Endodermal cell (in vitro differentiated cells): ENCODE measurements around the gene SYT1. TPM values are rescaled to one million over a fixed set of nuclear protein-coding genes. Genes with fewer than 3 reads are reported as not detected.

ENCODE experiments used
- DNase-seq: peaks from one replicate; pipeline ENCODE4 v3.0.0-alpha.2; 2017
- H3K27ac ChIP-seq: 2 replicates; pipeline ENCODE4 v1.5.1; 2013; ENCODE audit warnings: mild to moderate bottlenecking, low read depth, low read length, moderate library complexity
- H3K27me3 ChIP-seq: 2 replicates; pipeline ENCODE4 v1.6.1; 2013; ENCODE audit warnings: mild to moderate bottlenecking, low read length, moderate library complexity; ENCODE audit not compliant: insufficient read depth, control insufficient read depth, poor library complexity, severe bottlenecking
- H3K36me3 ChIP-seq: 2 replicates; pipeline ENCODE4 v1.7.0; 2013; ENCODE audit warnings: mild to moderate bottlenecking, low read length, moderate library complexity; ENCODE audit not compliant: control insufficient read depth, insufficient read depth
- H3K4me1 ChIP-seq: one replicate; pipeline ENCODE4 v1.7.0; 2013; ENCODE audit warnings: low read length; ENCODE audit not compliant: control insufficient read depth, insufficient read depth
- H3K4me3 ChIP-seq: 2 replicates; pipeline ENCODE4 v1.5.1; 2013; ENCODE audit warnings: mild to moderate bottlenecking, low read length, moderate library complexity
- H3K9ac ChIP-seq: 2 replicates; pipeline ENCODE4 v1.6.1; 2013; ENCODE audit warnings: mild to moderate bottlenecking, low read length, moderate library complexity; ENCODE audit not compliant: poor library complexity, severe bottlenecking; ENCODE audit errors: extremely low read depth
- H3K9me3 ChIP-seq: 2 replicates; pipeline ENCODE4 v1.6.1; 2013; ENCODE audit warnings: mild to moderate bottlenecking, low read length, moderate library complexity; ENCODE audit not compliant: control insufficient read depth
- H3K27ac Mint-ChIP-seq: 2 replicates; pipeline ENCODE4 v1.8.0; 2020; ENCODE audit warnings: mixed read lengths
- H3K27me3 Mint-ChIP-seq: 2 replicates; pipeline ENCODE4 v1.8.0; 2021; ENCODE audit warnings: mild to moderate bottlenecking, mixed read lengths; ENCODE audit not compliant: insufficient read depth
- H3K36me3 Mint-ChIP-seq: 2 replicates; pipeline ENCODE4 v1.8.0; 2020; ENCODE audit warnings: low read depth, mixed read lengths
- H3K4me1 Mint-ChIP-seq: 2 replicates; pipeline ENCODE4 v1.8.0; 2020; ENCODE audit warnings: mixed read lengths
- H3K4me3 Mint-ChIP-seq: 2 replicates; pipeline ENCODE4 v1.8.0; 2020; ENCODE audit warnings: mild to moderate bottlenecking, moderate library complexity, mixed read lengths
- H3K9me3 Mint-ChIP-seq: 2 replicates; pipeline ENCODE4 v1.8.0; 2020; ENCODE audit warnings: mild to moderate bottlenecking, mixed read lengths
- WGBS, 2 experiments: methylation state at CpG; one replicate each; pipeline versions ENCODE4 v1.1.5 to v1.1.7; 2013; ENCODE audit warnings: missing lambda C conversion rate in 2 of 2, mixed read lengths in 1 of 2; ENCODE audit not compliant: insufficient coverage in 1 of 2, insufficient read length in 1 of 2; 5-methylcytosine and 5-hydroxymethylcytosine counted together
- total RNA-seq, 2 donors: library from RNA; stranded (reverse); fragmentation: NEBNext Ultra II Directional in 1 of 2; extraction: Animal tissue kit (Norgen Biotek cat#: 25700) in 1 of 2; gene quantifications; 2 replicates in 1 of 2; 3 replicates in 1 of 2; pipeline ENCODE4 v1.2.1, GENCODE V29; 2021
- TF ChIP-seq, protein P1 (sequence below): fragments of 200-600 bp; sonication (generic); conservative IDR thresholded peaks from 2 replicates; pipeline ENCODE4 v1.5.0; 2021; ENCODE audit warnings: antibody characterized with exemption, mild to moderate bottlenecking

The SYT1 gene
- total RNA-seq, 2 donors from 2014 or later: 6.8 to 10.7 TPM

- WGBS, 2 experiments: 91 to 100% methylated on average over 2 to 4 of the region's 4 CpGs
- Histone ChIP-seq H3K27me3 (no peaks in the 10 kb centered on the region), H3K4me3 (no peak overlapping the region), H3K36me3 (no peaks in the 10 kb centered on the region), H3K4me1 (no peaks in the 10 kb centered on the region), H3K9me3 (no peaks in the 10 kb centered on the region), H3K27ac (no peak overlapping the region), H3K9ac (no peak overlapping the region)
- Mint-ChIP-seq H3K36me3 (no peaks in the 10 kb centered on the region), H3K4me3 (no peak overlapping the region), H3K4me1 (peaks cover 6% of the 10 kb centered on the region), H3K27ac (no peak overlapping the region), H3K9me3 (no peaks in the 10 kb centered on the region), H3K27me3 (no peaks in the 10 kb centered on the region)
- TF ChIP-seq, protein P1, sequence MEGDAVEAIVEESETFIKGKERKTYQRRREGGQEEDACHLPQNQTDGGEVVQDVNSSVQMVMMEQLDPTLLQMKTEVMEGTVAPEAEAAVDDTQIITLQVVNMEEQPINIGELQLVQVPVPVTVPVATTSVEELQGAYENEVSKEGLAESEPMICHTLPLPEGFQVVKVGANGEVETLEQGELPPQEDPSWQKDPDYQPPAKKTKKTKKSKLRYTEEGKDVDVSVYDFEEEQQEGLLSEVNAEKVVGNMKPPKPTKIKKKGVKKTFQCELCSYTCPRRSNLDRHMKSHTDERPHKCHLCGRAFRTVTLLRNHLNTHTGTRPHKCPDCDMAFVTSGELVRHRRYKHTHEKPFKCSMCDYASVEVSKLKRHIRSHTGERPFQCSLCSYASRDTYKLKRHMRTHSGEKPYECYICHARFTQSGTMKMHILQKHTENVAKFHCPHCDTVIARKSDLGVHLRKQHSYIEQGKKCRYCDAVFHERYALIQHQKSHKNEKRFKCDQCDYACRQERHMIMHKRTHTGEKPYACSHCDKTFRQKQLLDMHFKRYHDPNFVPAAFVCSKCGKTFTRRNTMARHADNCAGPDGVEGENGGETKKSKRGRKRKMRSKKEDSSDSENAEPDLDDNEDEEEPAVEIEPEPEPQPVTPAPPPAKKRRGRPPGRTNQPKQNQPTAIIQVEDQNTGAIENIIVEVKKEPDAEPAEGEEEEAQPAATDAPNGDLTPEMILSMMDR: peak; percentile 25
- peak; percentile 68 for DNase-seq
Measured at GRCh38 chr12:79274501-79275064, 410.0 kb downstream of the SYT1 start.

- H3K27me3 ChIP-seq: no peaks in the 10 kb centered on the region
- no peak overlapping the region for H3K4me3 ChIP-seq
- no peak overlapping the region for H3K27ac Mint-ChIP-seq
- H3K4me1 ChIP-seq: no peaks in the 10 kb centered on the region
- TF ChIP-seq, protein P1: no peak
- no peak for DNase-seq
- H3K4me1 Mint-ChIP-seq: peaks cover 6% of the 10 kb centered on the region
- no peaks in the 10 kb centered on the region for H3K9me3 ChIP-seq
- H3K9ac ChIP-seq: no peak overlapping the region
- no peaks in the 10 kb centered on the region for H3K36me3 Mint-ChIP-seq
- no peak overlapping the region for H3K27ac ChIP-seq
- H3K9me3 Mint-ChIP-seq: no peaks in the 10 kb centered on the region
- 86 to 94% methylated on average over 1 to 2 of the region's 2 CpGs for WGBS, 2 experiments
- H3K36me3 ChIP-seq: no peaks in the 10 kb centered on the region
- H3K27me3 Mint-ChIP-seq: no peaks in the 10 kb centered on the region
- H3K4me3 Mint-ChIP-seq: no peak overlapping the region
Measured at GRCh38 chr12:79275631-79276030, 411.1 kb downstream of the SYT1 start.

- Mint-ChIP-seq H3K27ac (no peak overlapping the region), H3K9me3 (no peaks in the 10 kb centered on the region), H3K4me3 (no peak overlapping the region)
Measured at GRCh38 chr12:79283364-79283763, 418.8 kb downstream of the SYT1 start.

More at GRCh38 chr12:79283364-79283763, 418.8 kb downstream of the SYT1 start:
- DNase-seq: no peak
- Histone ChIP-seq H3K27me3 (no peaks in the 10 kb centered on the region), H3K36me3 (no peaks in the 10 kb centered on the region), H3K9me3 (peaks cover 4% of the 10 kb centered on the region), H3K27ac (no peak overlapping the region), H3K4me3 (no peak overlapping the region), H3K4me1 (no peaks in the 10 kb centered on the region), H3K9ac (no peak overlapping the region)
- H3K36me3 Mint-ChIP-seq: no peaks in the 10 kb centered on the region
- 60 to 100% methylated on average over 1 to 2 of the region's 2 CpGs for WGBS, 2 experiments
- no peaks in the 10 kb centered on the region for H3K4me1 Mint-ChIP-seq
- TF ChIP-seq, protein P1: no peak
- H3K27me3 Mint-ChIP-seq: no peaks in the 10 kb centered on the region
